HG03439 (cell line): ENCODE data around the gene ENTPD8.
"Not testable (repeated sequence)": the region's sequence is repeated elsewhere in the genome, so short reads cannot be mapped to it uniquely, and the experiment has no call there.

ENCODE experiments used
- ATAC-seq: cut with Tn5 transposase; IDR thresholded peaks from one replicate; pipeline ENCODE4 v1.9.1; 2021; ENCODE audit warnings: mild to moderate bottlenecking, moderate library complexity; ENCODE audit not compliant: unreplicated experiment

The ENTPD8 gene

DNA sequence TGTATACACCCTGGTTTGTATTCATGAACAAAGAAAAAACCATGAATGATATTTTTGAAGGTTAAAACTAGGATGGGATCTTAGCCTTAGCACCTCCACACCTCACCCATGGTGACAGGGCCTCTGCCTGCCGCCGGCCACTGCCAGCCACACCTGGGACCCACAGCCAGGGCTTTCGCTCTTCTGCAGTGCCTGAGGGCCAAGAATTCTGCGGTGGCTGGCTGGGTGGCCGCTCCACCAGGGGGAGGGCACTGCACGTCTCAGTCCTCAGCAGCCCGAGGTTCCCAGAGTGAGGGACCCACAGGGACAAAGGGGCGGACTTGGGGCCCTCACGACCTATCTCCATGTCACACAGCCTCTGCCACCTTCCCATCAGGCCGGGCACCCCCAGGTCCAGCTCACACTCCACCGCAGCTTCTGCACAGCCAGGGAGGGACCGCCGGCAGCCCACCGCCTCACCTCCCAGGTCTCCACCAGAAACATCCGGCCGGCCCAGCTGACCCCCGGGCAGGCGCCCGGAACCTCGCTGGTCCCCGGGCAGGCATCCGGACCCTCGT is 25.1 kb downstream of the ENTPD8 start:
- ATAC-seq, result no peak

DNA sequence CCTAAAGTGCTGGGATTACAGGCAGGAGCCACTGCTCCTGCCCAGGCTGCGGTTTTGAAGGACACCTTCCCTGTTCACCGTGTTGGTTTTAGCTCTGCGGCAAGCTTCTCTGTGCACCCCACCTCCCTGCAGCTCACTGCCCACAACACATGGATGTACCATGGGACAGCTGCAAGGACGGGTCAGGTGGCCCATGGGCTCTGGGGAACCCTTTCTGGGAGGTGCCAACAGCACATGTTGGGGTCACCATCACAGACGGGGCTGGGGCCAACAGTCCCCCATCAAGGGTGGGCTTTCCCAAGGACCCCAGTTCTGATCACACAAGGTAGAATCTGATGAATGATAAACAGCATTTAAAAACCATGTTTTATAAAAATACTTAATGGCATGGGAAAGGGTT is 25.7 kb downstream of the ENTPD8 start:
- no peak for ATAC-seq

DNA sequence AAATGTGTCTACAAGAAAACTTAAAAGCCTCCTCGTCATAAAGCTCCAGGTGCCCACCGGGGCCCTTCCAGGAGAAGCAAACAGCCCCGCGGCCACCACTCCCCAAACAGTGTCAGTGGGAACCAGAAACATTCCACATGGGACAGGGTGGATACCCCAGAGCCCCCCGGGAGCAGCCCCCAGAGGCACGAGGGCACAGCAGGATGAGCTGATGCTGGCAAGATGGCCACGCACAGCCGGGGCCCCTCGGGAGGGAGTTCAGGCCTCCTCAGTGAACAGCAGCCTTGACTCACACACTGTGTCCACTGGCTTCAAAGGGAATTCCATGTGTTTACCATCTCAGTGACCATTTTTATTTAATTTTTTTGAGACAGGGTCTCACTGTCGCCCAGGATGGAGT is 28.7 kb downstream of the ENTPD8 start:
- ATAC-seq, result no peak

DNA sequence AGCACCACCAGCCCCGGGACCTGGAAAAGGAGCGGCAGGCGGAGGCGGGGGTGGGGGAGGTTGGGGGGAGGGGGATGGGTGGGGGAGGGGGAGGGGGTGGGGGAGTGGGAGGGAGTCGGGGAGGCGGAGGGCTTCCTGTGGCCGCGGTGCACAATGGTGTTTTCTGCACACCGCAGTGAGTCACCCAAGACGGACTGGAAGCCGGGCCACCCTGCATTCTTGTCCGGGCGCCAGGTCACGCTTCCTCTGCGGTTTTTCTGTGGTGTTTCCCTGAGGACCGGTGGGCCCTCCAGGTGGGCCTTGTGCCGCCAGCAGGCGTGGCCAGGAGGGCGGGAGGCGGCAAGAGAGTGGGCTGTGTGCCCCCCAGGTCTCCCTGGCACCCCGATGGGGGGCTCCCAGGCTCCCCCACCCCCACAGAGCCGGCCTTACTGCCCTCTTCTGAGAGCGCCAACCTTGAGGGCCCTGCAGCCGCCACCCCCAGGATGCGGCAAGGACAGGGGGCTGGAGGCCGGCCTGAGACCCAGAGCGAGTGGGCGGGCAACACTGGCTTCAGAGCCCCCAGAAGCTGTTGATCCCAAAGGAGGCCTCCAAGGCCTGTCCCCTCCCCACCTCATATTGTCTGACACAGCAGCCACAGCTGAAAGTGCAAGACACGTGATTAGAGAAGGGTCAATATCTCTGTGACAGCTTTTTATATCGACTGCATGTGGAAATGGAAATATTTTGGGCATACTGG is 29.3 kb downstream of the ENTPD8 start:
- ATAC-seq, result no peak

DNA sequence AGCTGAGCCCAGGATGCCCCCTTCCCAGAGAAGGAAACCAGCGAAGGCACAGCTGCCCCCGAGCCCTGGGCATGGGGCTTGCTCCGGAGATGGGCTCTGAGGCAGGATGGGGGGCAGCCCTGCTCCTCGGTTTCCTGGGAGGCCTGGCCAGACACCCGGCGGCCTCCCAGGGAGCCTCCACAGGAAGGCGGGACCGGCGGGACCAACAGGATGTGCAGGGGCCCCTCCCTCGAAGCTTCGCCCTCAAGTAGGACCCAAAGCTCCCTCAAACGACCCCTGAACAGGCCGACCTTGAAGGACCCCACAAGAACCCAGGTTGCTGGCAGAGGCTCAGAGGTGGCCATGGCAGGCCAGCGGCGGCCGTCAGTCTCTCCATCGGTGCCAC is 29.9 kb downstream of the ENTPD8 start:
- no peak for ATAC-seq

- ATAC-seq, result no peak
These were observed 30.3 kb downstream of the ENTPD8 start for GRCh38 chr9:137410891-137411249.

- not testable (repeated sequence) for ATAC-seq
These were observed 30.8 kb downstream of the ENTPD8 start for GRCh38 chr9:137410236-137410890.

DNA sequence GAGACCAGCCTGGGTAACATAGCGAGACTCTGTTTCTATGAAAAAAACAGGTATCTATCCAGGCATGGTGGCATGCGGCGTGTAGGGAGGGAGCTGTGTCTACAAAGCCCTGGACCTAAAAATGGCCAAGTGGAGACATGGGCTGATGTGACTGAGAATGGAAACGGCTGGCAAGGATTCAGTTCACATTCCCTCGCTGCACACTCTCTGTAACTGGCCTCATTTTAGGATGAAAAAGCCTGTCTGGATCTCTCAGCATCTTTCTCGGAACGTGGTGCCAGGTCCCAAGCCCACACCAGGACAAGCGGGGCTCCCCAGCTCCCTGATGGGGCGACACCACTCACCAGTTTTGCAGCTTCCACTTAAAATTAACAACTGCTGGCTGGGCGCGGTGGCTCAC is 31.6 kb downstream of the ENTPD8 start:
- ATAC-seq, result no peak

DNA sequence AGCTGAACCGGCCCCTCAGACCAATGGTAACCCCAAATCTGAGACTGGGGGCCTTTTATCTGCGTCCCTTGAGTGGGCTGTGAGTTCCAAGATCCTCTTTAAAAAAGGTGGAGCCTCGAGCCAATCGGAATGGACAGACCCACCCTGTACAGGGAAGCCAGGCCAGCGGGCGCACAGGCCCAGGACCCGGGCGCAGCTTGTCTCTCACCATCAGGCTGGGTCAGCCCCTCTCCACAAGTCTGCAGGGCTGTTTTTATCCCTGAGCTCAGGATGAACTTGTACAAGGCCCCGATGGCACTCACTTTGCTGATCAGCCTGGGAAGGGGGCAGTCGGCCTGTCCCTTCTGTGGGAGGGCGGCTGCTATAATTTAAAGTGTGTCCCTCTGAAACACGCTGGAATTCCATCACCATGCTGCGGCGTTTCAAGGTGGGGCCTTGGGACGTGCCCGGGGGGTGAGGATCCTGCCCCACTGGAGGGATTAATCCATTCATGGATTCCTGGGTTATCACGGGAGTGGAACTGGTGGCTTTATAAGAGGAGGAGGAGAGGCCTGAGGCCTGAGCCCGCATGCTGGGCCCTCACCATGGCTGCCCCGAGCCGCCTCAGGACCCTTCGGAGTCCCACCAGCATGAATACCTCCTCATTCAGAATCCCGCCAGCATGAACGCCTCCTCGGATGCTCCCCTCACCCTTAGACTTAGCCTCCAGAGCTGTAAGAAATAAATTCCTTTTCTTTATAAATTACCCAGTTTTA is 32.3 kb downstream of the ENTPD8 start:
- no peak for ATAC-seq

- no peak for ATAC-seq
These were observed 33.4 kb downstream of the ENTPD8 start for GRCh38 chr9:137407590-137408300.

- no peak for ATAC-seq
These were observed 34.1 kb downstream of the ENTPD8 start for GRCh38 chr9:137406876-137407589.

DNA sequence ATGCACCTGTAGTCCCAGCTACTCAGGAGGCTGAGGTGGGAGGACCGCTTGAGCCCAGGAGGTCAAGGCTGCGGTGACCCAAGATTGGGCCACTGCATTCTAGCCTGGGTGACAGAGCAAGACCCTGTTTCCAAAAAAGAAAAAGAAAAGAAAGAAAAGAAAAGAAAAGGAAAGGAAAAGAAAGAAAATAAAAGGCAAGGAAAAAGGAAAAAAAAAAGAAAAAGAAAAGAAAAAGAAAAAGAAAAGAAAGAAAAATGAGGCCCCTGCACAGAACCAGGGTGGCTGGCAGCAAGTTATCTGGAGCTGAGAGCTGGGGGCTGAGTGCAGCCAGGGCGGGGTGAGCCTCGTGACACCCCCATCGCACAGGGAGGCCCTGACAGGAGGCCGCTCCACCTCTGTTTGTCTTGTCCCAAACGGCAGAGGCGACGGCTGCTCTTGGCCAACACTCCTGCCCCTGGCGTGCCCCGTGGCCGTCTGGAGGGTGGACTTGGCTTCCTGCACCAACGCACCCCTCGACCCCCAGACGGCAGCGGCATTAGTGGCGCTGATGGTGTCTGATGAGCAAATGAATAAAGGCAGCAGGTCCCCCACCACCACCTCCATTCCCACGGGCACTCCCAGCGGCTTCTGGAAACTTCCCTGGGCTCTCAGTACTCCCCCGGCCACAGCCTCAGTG is 34.9 kb downstream of the ENTPD8 start:
- no peak for ATAC-seq

GRCh38 chr9:137405677-137406081 is 35.5 kb downstream of the ENTPD8 start:
- ATAC-seq, result no peak

DNA sequence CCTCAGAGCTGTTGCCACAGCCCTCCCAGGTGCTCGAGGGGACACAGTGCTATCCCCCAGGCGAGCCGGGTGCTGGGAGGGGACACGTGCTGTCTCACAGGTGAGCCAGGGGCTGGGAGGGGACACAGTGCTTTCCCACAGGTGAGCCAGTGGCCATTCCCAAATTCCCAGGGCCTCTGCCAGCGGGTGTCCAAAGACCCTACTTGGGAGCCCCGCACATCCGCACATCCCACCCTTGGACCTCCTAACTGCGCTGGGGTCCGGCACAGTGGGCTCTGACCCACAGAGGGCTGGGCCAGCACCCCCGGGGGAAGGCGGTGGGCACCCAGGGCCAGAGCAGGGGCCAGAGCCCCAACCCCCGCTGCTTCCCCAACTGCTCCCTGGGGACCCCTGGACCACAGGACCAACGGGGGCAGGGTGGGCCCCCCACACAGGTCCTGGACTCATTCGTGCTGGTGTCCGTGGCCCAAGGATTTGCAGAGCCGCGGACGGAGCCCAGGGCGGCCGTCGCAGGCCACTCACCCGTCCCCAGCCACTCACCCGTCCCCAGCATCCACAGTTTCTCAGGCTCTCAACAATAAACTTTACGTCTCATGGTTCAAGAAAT is 36.1 kb downstream of the ENTPD8 start:
- no peak for ATAC-seq

- no peak for ATAC-seq
These were observed 37.9 kb downstream of the ENTPD8 start for GRCh38 chr9:137403269-137403668.

GRCh38 chr9:137402746-137403145 is 38.4 kb downstream of the ENTPD8 start:
- no peak for ATAC-seq

DNA sequence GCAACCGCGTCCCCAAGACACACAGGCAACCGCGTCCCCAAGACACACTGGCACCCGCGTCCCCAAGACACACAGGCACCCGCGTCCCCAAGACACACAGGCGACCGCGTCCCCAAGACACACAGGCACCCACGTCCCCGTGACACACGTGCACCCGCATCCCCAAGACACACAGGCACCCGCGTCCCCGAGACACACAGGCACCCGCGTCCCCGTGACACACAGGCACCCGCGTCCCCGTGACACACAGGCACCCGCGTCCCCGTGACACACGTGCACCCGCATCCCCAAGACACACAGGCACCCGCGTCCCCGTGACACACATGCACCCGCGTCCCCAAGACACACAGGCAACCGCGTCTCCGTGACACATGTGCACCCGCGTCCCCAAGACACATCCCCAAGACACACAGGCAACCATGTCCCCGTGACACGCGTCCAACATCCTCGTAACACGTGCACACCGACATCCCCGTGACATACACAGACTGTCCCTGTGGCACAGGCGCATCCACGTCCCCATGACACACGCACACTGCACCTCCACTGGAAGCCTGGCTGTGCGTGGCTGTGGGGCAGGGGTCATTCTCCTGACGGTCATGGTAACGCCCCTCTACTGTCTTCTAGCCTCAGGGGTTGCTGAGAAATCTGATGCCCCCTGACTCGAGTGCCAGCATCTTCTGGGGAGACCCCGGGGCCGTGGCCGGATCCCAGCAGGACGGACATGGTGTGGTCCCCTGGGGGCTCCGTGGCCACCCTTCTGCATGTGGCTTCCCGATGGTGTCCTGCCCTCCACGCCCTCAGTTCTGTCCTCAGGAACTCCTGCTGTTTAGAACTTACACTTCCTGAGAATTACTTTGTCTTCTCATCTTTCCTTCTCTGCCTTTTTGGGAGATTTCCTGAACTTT is 42.3 kb downstream of the ENTPD8 start:
- no peak for ATAC-seq

DNA sequence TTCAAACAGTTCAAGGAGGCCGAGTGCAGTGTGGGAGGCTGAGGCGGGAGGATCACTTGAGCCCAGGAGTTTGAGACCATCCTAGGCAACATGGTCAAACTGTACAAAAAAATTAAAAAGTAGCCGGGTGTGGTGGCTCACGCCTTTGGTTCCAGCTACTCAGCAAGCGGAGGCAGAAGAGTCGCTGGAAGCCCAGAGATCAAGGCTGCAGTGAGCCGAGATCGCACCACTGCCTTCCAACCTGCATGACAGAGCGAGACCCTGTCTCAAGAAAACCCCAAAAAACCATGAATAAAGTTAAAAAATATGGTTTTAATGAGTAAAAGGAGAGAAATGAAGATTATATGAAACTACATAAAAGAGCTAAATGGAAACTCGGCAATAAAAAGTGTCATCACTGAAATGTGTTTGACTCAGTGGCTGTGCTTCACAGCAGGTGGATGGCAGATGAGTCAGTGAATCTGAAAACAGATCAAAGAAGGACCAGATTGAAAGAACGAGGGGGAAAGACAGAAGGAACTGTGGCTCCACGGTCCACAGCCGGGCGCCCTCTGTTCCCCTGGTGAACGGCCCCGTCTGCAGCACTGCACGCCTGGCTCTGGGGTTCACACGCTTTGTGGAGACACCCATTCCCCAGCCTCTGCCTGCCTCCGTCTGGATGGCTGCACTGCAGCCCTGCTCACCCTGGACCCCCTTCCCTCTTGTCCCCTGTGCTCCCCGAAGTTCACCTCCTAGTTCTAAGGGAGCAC is 43.3 kb downstream of the ENTPD8 start:
- ATAC-seq, result no peak
